A549 (cell line): ENCODE measurements around the gene SLC6A19. TPM values are rescaled to one million over a fixed set of nuclear protein-coding genes. Genes with fewer than 3 reads are reported as not detected.

Experiments
- ATAC-seq, 2 experiments: fragments of 200-7000 bp in 1 of 2; fragments of >200 bp in 1 of 2; cut with Nextera tagmentation in 1 of 2; cut with Tn5 transposase in 1 of 2; 3 replicates each; pipeline versions ENCODE4 v1.8.0 to v1.9.1; 2018 to 2020; ENCODE audit warnings: mild to moderate bottlenecking in 1 of 2, moderate library complexity in 1 of 2
- CTCF ChIA-PET: fragments of 300-600 bp; sonication (Branson Sonifier 250); formaldehyde crosslinking; extraction: SDS; loops from one replicate; lab custom pipeline; 2021; ENCODE audit warnings: antibody characterized with exemption, inconsistent platforms; lab: Yijun Ruan, JAX
- POLR2A ChIA-PET: fragments of 350-600 bp; formaldehyde crosslinking; extraction: SDS; loops from one replicate; lab custom pipeline; 2021; ENCODE audit warnings: antibody characterized with exemption, inconsistent platforms; lab: Yijun Ruan, JAX
- DNase-seq, 2 experiments: peaks; one replicate each; pipeline versions ENCODE4 v3.0.0 to v3.0.0-alpha.2; 2011 to 2016; ENCODE audit warnings: low read depth in 1 of 2, low spot score in 1 of 2
- FAIRE-seq: peaks from 2 replicates; lab custom pipeline; 2011; peaks lifted over from hg19 to GRCh38; lab: Jason Lieb, UNC
- H3K27ac ChIP-seq, 2 experiments: fragments of >200 bp; sonication (Bioruptor Twin); formaldehyde crosslinking; 3 replicates each; pipeline ENCODE4 v1.5.1; 2016 to 2017
- H3K4me1 ChIP-seq: fragments of >200 bp; sonication (Bioruptor Twin); formaldehyde crosslinking; 3 replicates; pipeline ENCODE4 v1.6.1; 2016
- H3K4me2 ChIP-seq: fragments of >200 bp; sonication (Bioruptor Twin); formaldehyde crosslinking; 3 replicates; pipeline ENCODE4 v1.6.1; 2016
- H3K4me3 ChIP-seq: fragments of >200 bp; sonication (Bioruptor Twin); formaldehyde crosslinking; 3 replicates; pipeline ENCODE4 v1.5.1; 2016
- H3K9me3 ChIP-seq: fragments of >200 bp; sonication (Bioruptor Twin); formaldehyde crosslinking; 3 replicates; pipeline ENCODE4 v1.6.1; 2016
- CBX8 ChIP-seq: fragments of 200-600 bp; sonication (generic); IDR thresholded peaks from 2 replicates; pipeline ENCODE4 v1.6.1; 2016
- EP300 ChIP-seq, 2 experiments: fragments of >200 bp; sonication (Bioruptor Twin); formaldehyde crosslinking; IDR thresholded peaks; 2 replicates in 1 of 2; 3 replicates in 1 of 2; pipeline ENCODE4 v1.6.1; 2016 to 2017
- FOSL2 ChIP-seq, 2 experiments: fragments of 450-650 bp in 1 of 2; fragments of >200 bp in 1 of 2; sonication (Bioruptor Twin) in 1 of 2; formaldehyde crosslinking; IDR thresholded peaks; 2 replicates each; pipeline versions ENCODE4 v1.5.0 to v1.6.1; 2016 to 2020; ENCODE audit warnings: mild to moderate bottlenecking in 1 of 2, moderate library complexity in 1 of 2
- FOXS1 ChIP-seq: fragments of 250-450 bp; sonication (Bioruptor Pico); IDR thresholded peaks from 2 replicates; pipeline ENCODE4 v1.5.0; 2020; ENCODE audit warnings: mild to moderate bottlenecking, moderate library complexity
- GATA3 ChIP-seq: IDR thresholded peaks from 2 replicates; pipeline ENCODE4 v1.6.1; 2012; ENCODE audit warnings: borderline replicate concordance
- HOXA7 ChIP-seq: fragments of 250-450 bp; sonication (Bioruptor Pico); IDR thresholded peaks from 2 replicates; pipeline ENCODE4 v1.5.0; 2020; ENCODE audit warnings: mild to moderate bottlenecking, moderate library complexity
- KDM1A ChIP-seq: fragments of 200-600 bp; sonication (generic); IDR thresholded peaks from 2 replicates; pipeline ENCODE4 v1.6.1; 2016; ENCODE audit warnings: low read depth, mild to moderate bottlenecking
- KDM5A ChIP-seq: fragments of 200-600 bp; sonication (generic); IDR thresholded peaks from 2 replicates; pipeline ENCODE4 v1.6.1; 2016; ENCODE audit warnings: antibody characterized with exemption, mild to moderate bottlenecking
- MAZ ChIP-seq: fragments of 150-350 bp; IDR thresholded peaks from 2 replicates; pipeline ENCODE4 v1.6.1; 2014; ENCODE audit warnings: antibody characterized with exemption, low read depth, low read length, borderline replicate concordance
- NPAS2 ChIP-seq: fragments of 250-450 bp; sonication (Bioruptor Pico); IDR thresholded peaks from 2 replicates; pipeline ENCODE4 v1.8.0; 2022; ENCODE audit warnings: mild to moderate bottlenecking, moderate library complexity, borderline replicate concordance
- NR3C1 ChIP-seq: fragments of >200 bp; sonication (Bioruptor Twin); formaldehyde crosslinking; IDR thresholded peaks from 3 replicates; pipeline ENCODE4 v1.6.1; 2017
- PHF8 ChIP-seq: fragments of 200-600 bp; sonication (generic); IDR thresholded peaks from 2 replicates; pipeline ENCODE4 v1.6.1; 2016; ENCODE audit warnings: low read depth, mild to moderate bottlenecking, antibody characterized with exemption, moderate library complexity, borderline replicate concordance
- POLR2A ChIP-seq: IDR thresholded peaks from 2 replicates; pipeline ENCODE4 v1.6.1; 2012; ENCODE audit warnings: mild to moderate bottlenecking, low read length
- POLR2AphosphoS2 ChIP-seq: conservative IDR thresholded peaks from 2 replicates; pipeline ENCODE4 v1.6.1; 2012; ENCODE audit warnings: low read length, improper control_type of control experiment, inconsistent platforms
- RAD21 ChIP-seq, 2 experiments: fragments of >200 bp in 1 of 2; sonication (Bioruptor Twin) in 1 of 2; formaldehyde crosslinking in 1 of 2; IDR thresholded peaks in 1 of 2; conservative IDR thresholded peaks in 1 of 2; 2 replicates in 1 of 2; 3 replicates in 1 of 2; pipeline ENCODE4 v1.6.1; 2012 to 2018; ENCODE audit warnings: inconsistent platforms in 1 of 2
- RARB ChIP-seq: fragments of 250-450 bp; sonication (Bioruptor Pico); IDR thresholded peaks from 2 replicates; pipeline ENCODE4 v1.8.0; 2021; ENCODE audit warnings: mild to moderate bottlenecking, moderate library complexity
- RCOR1 ChIP-seq: fragments of 150-350 bp; IDR thresholded peaks from 2 replicates; pipeline ENCODE4 v1.6.1; 2014; ENCODE audit warnings: antibody characterized with exemption, low read length, low read depth
- RNF2 ChIP-seq: fragments of 200-600 bp; sonication (generic); IDR thresholded peaks from 2 replicates; pipeline ENCODE4 v1.6.1; 2016; ENCODE audit warnings: low read depth, mild to moderate bottlenecking, antibody characterized with exemption, moderate library complexity, borderline replicate concordance
- SMC3 ChIP-seq: fragments of >200 bp; sonication (Bioruptor Twin); formaldehyde crosslinking; IDR thresholded peaks from 3 replicates; pipeline ENCODE4 v1.6.1; 2018; ENCODE audit warnings: inconsistent platforms
- SREBF2 ChIP-seq: fragments of 450-650 bp; IDR thresholded peaks from 2 replicates; pipeline ENCODE4 v1.6.1; 2014; ENCODE audit warnings: mild to moderate bottlenecking, moderate library complexity
- ZC3H11A ChIP-seq: fragments of 450-650 bp; IDR thresholded peaks from 2 replicates; pipeline ENCODE4 v1.6.1; 2014; ENCODE audit warnings: antibody characterized with exemption, mild to moderate bottlenecking
- WGBS: methylation state at CpG from one replicate; pipeline ENCODE4 v1.1.6; 2017; ENCODE audit errors: missing lambda C conversion rate; 5-methylcytosine and 5-hydroxymethylcytosine counted together
- polyA plus RNA-seq, 4 experiments: library from polyadenylated mRNA; depleted of rRNA in 3 of 4; stranded (reverse); fragments of >200 nt; fragmentation: RNase III in 1 of 4; extraction: RNeasy Plus Mini Kit Qiagen cat#74134 plus additional on column Dnase treatment in 1 of 4; gene quantifications; 2 replicates in 3 of 4; 3 replicates in 1 of 4; pipeline ENCODE4 v1.2.3, GENCODE V29; 2011 to 2017
- TF ChIP-seq, protein P1 (sequence below): fragments of 150-350 bp; IDR thresholded peaks from 2 replicates; pipeline ENCODE4 v1.6.1; 2014; ENCODE audit warnings: low read depth, mild to moderate bottlenecking, low read length
- TF ChIP-seq, protein P2 (sequence below): IDR thresholded peaks from 2 replicates; pipeline ENCODE4 v1.6.1; 2012
- TF ChIP-seq, protein P3 (sequence below): fragments of >200 bp; sonication (Bioruptor Twin); formaldehyde crosslinking; IDR thresholded peaks from 3 replicates; pipeline ENCODE4 v1.5.1; 2016
- TF ChIP-seq, protein P4 (sequence below): fragments of >200 bp; sonication (Bioruptor Twin); formaldehyde crosslinking; IDR thresholded peaks from 2 replicates; pipeline ENCODE4 v1.6.1; 2016
- TF ChIP-seq, protein P5 (sequence below): fragments of 250-450 bp; sonication (Bioruptor Pico); IDR thresholded peaks from 2 replicates; pipeline ENCODE4 v1.5.0; 2021; ENCODE audit warnings: mild to moderate bottlenecking, moderate library complexity, borderline replicate concordance

The SLC6A19 gene
- polyA plus RNA-seq, 2 of the 4 experiments (the other 2 are of a cell fraction): 0.01 TPM; not detected in 1

DNA sequence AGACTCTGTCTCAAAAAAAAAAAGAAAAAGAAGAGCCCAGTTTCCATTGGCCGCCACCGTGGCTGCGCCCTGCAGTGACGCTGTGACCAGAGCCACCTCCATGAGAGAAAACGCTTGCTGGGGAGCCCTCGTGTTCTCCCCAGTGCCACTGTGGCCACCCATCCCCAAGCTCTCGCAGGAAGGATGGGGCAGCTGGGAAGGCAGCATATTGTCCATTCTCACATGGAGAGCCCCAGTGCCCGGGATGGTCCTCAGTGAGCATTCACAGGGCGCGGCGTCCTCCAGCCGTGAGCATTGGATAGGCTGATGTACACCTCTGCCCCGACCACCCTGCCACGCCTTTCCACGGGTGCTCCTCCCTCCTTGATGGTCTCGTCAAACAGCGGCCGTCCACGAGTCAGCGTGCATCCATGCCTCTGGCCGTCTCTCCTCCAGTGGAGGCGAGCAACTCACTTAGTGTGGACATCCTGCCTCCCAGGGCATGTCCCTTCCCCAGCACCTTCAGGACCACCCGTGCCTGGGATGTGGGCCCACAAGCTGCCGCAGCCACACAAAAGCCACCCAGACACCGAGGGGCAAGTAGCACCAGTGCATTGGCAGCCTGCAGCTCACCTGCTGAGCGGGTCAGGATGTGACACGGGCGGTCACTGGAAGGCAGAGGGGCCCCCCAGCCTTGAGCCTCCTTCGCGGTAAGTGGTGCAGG lies 23.4 kb upstream of the SLC6A19 start:
- DNase-seq (no peak), ATAC-seq (no peak), FAIRE-seq (no peak)
- 75% methylated on average over 8 of the region's 30 CpGs for WGBS
- no peak overlapping the region for H3K4me2 ChIP-seq
- H3K4me3 ChIP-seq: no peak overlapping the region
- TF ChIP-seq, protein P1, sequence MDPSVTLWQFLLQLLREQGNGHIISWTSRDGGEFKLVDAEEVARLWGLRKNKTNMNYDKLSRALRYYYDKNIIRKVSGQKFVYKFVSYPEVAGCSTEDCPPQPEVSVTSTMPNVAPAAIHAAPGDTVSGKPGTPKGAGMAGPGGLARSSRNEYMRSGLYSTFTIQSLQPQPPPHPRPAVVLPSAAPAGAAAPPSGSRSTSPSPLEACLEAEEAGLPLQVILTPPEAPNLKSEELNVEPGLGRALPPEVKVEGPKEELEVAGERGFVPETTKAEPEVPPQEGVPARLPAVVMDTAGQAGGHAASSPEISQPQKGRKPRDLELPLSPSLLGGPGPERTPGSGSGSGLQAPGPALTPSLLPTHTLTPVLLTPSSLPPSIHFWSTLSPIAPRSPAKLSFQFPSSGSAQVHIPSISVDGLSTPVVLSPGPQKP: no peak
- TF ChIP-seq MAZ: no peak
- no peak for TF ChIP-seq RCOR1
- TF ChIP-seq RARB (CRISPR knock-in tag): no peak
- TF ChIP-seq, protein P2, sequence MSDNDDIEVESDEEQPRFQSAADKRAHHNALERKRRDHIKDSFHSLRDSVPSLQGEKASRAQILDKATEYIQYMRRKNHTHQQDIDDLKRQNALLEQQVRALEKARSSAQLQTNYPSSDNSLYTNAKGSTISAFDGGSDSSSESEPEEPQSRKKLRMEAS: no peak
- no peak for TF ChIP-seq POLR2AphosphoS2
- TF ChIP-seq FOSL2 (IDR thresholded peaks at IDR 0.05): no peak
- no peak for TF ChIP-seq FOSL2 (CRISPR knock-in tag; IDR thresholded peaks at IDR 0.05)
- no peak for TF ChIP-seq NR3C1
- no peak for TF ChIP-seq NPAS2 (CRISPR knock-in tag)
- no peak for TF ChIP-seq ZC3H11A
- TF ChIP-seq FOXS1 (CRISPR knock-in tag): no peak
- no peak for TF ChIP-seq SMC3
- TF ChIP-seq SREBF2: no peak
- no peak overlapping the region for H3K27ac ChIP-seq
- POLR2A ChIA-PET: no interaction called here
- CTCF ChIA-PET: interaction anchor here (2.4 kb wide), 1 partner anchor 10 kb away, joined by 11 read pairs; no protein-coding TSS in a partner anchor
- H3K9me3 ChIP-seq: no peaks in the 10 kb centered on the region
- peaks cover 5% of the 10 kb centered on the region for H3K4me1 ChIP-seq

DNA sequence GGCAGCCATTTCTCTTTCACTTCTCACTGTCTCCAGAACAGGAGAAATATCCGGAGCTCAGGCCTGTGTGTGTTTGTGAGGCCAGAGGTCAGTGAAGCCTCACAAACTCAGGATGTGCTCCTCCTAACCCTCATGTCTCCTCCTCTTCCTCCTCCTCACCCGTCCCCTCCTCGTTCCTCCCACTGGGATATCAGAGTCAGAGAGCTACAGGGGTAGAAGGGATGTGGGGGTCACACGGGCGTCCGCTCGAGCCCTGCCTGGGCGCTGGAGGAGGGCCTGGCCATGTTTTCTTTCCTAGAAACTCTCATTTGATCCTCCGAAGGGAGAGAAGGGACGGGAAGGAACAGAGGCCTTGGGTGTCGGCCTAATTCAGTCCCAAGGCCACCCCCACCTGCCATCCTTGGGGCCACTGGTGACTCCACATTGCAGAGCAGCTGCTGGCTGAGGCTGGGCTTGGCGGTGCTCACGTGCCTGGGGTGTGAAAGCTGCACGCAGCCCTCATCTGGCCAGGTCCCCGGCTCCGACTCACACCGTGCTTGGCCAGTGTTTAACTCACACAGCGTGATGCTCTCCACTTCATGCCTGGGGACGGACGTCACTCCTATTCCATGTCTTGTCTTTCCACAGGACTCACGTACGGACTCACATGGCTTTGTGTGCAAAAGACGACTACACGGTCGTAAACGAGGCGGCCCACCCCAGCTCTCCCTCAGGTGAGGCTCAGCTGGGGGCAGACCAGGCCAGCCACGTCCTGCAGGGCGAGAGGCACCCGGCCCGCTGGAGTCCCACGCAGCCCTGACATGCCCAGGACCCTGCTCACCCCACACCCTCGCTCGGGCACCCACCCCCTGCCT lies 22.6 kb upstream of the SLC6A19 start:
- peaks cover 5% of the 10 kb centered on the region for H3K4me1 ChIP-seq
- no peak for ATAC-seq
- no peak for DNase-seq
- ChIA-PET CTCF (no interaction called here), POLR2A (no interaction called here)
- no peak overlapping the region for H3K4me2 ChIP-seq
- TF ChIP-seq RNF2 (no peak), POLR2A (no peak), FOXS1 (CRISPR knock-in tag) (no peak), HOXA7 (no peak), GATA3 (no peak), KDM5A (no peak), PHF8 (no peak), EP300 (IDR thresholded peaks at IDR 0.05) (no peak), KDM1A (no peak), CBX8 (no peak), RAD21 (conservative IDR thresholded peaks at IDR 0.05 in 1 of 2, IDR thresholded peaks at IDR 0.05 in 1 of 2) (no peak)
- TF ChIP-seq, protein P3, sequence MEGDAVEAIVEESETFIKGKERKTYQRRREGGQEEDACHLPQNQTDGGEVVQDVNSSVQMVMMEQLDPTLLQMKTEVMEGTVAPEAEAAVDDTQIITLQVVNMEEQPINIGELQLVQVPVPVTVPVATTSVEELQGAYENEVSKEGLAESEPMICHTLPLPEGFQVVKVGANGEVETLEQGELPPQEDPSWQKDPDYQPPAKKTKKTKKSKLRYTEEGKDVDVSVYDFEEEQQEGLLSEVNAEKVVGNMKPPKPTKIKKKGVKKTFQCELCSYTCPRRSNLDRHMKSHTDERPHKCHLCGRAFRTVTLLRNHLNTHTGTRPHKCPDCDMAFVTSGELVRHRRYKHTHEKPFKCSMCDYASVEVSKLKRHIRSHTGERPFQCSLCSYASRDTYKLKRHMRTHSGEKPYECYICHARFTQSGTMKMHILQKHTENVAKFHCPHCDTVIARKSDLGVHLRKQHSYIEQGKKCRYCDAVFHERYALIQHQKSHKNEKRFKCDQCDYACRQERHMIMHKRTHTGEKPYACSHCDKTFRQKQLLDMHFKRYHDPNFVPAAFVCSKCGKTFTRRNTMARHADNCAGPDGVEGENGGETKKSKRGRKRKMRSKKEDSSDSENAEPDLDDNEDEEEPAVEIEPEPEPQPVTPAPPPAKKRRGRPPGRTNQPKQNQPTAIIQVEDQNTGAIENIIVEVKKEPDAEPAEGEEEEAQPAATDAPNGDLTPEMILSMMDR: no peak
- TF ChIP-seq, protein P4, sequence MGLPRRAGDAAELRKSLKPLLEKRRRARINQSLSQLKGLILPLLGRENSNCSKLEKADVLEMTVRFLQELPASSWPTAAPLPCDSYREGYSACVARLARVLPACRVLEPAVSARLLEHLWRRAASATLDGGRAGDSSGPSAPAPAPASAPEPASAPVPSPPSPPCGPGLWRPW: no peak
- TF ChIP-seq, protein P5, sequence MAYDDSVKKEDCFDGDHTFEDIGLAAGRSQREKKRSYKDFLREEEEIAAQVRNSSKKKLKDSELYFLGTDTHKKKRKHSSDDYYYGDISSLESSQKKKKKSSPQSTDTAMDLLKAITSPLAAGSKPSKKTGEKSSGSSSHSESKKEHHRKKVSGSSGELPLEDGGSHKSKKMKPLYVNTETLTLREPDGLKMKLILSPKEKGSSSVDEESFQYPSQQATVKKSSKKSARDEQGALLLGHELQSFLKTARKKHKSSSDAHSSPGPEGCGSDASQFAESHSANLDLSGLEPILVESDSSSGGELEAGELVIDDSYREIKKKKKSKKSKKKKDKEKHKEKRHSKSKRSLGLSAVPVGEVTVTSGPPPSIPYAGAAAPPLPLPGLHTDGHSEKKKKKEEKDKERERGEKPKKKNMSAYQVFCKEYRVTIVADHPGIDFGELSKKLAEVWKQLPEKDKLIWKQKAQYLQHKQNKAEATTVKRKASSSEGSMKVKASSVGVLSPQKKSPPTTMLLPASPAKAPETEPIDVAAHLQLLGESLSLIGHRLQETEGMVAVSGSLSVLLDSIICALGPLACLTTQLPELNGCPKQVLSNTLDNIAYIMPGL (CRISPR knock-in tag): no peak
- H3K27ac ChIP-seq: no peak overlapping the region
- no peak for FAIRE-seq
- no peak overlapping the region for H3K4me3 ChIP-seq
- H3K9me3 ChIP-seq: no peaks in the 10 kb centered on the region
- WGBS: no CpG with 5 or more reads among the region's 34 CpGs
